ENCODE results near the gene ITGB4.
"Not testable (repeated sequence)": the region's sequence is repeated elsewhere in the genome, so short reads cannot be mapped to it uniquely, and the experiment has no call there.

The ITGB4 gene

GRCh38 chr17:75752802-75753513, 31.7 kb downstream of the ITGB4 start:
- DNase-seq (ENCODE audit: low read depth in 2 of 2): no peak

- peak; percentile 38 to 62 for DNase-seq (ENCODE audit: low read depth in 2 of 2)
Measured at GRCh38 chr17:75753514-75754377, 32.5 kb downstream of the ITGB4 start.

GRCh38 chr17:75754378-75755204, 33.3 kb downstream of the ITGB4 start:
- DNase-seq (ENCODE audit: low read depth in 2 of 2): no peak

GRCh38 chr17:75755205-75755901, 34.1 kb downstream of the ITGB4 start:
- no peak for DNase-seq (ENCODE audit: low read depth in 2 of 2)

- DNase-seq (ENCODE audit: low read depth in 2 of 2): no peak
Measured at GRCh38 chr17:75755990-75756389, 34.7 kb downstream of the ITGB4 start.

- DNase-seq (ENCODE audit: low read depth in 2 of 2): no peak
Measured at GRCh38 chr17:75756451-75757085, 35.3 kb downstream of the ITGB4 start.

- no peak for DNase-seq (ENCODE audit: low read depth in 2 of 2)
Measured at GRCh38 chr17:75757086-75757681, 35.9 kb downstream of the ITGB4 start.

- no peak for DNase-seq (ENCODE audit: low read depth in 2 of 2)
Measured at GRCh38 chr17:75758131-75758905, 37.1 kb downstream of the ITGB4 start.

GRCh38 chr17:75759457-75759856, 38.2 kb downstream of the ITGB4 start:
- DNase-seq (ENCODE audit: low read depth in 2 of 2): no peak

GRCh38 chr17:75759978-75760640, 38.9 kb downstream of the ITGB4 start:
- not testable (repeated sequence) for DNase-seq (ENCODE audit: low read depth in 2 of 2)

GRCh38 chr17:75762513-75763268, 41.4 kb downstream of the ITGB4 start:
- no peak for DNase-seq (ENCODE audit: low read depth in 2 of 2)

GRCh38 chr17:75763269-75763607, 42.0 kb downstream of the ITGB4 start:
- no peak for DNase-seq (ENCODE audit: low read depth in 2 of 2)

GRCh38 chr17:75763613-75764416, 42.6 kb downstream of the ITGB4 start:
- DNase-seq (ENCODE audit: low read depth in 2 of 2): no peak

- DNase-seq (ENCODE audit: low read depth in 2 of 2): no peak
Measured at GRCh38 chr17:75764417-75764710, 43.1 kb downstream of the ITGB4 start.

GRCh38 chr17:75764711-75765421, 43.6 kb downstream of the ITGB4 start, which contains the start of gene GALK1:
TSS of gene GALK1 (minus strand) at chr17:75765192. CDS start at chr17:75765136, 56 bp downstream.
- DNase-seq (ENCODE audit: low read depth in 2 of 2): peak in 1 of 2 donors; percentile 50

GRCh38 chr17:75765981-75766380, 44.7 kb downstream of the ITGB4 start:
- no peak for DNase-seq (ENCODE audit: low read depth in 2 of 2)

- DNase-seq (ENCODE audit: low read depth in 2 of 2): no peak
Measured at GRCh38 chr17:75767881-75768280, 46.6 kb downstream of the ITGB4 start.
